HPDE6-E6E7 (cell line): Measurements from ENCODE around the gene RGL4.

Source experiments
- DNase-seq: peaks from one replicate; pipeline ENCODE4 v3.0.0; 2011; ENCODE audit warnings: missing footprints; ENCODE audit errors: extremely low spot score

RGL4 gene

DNA sequence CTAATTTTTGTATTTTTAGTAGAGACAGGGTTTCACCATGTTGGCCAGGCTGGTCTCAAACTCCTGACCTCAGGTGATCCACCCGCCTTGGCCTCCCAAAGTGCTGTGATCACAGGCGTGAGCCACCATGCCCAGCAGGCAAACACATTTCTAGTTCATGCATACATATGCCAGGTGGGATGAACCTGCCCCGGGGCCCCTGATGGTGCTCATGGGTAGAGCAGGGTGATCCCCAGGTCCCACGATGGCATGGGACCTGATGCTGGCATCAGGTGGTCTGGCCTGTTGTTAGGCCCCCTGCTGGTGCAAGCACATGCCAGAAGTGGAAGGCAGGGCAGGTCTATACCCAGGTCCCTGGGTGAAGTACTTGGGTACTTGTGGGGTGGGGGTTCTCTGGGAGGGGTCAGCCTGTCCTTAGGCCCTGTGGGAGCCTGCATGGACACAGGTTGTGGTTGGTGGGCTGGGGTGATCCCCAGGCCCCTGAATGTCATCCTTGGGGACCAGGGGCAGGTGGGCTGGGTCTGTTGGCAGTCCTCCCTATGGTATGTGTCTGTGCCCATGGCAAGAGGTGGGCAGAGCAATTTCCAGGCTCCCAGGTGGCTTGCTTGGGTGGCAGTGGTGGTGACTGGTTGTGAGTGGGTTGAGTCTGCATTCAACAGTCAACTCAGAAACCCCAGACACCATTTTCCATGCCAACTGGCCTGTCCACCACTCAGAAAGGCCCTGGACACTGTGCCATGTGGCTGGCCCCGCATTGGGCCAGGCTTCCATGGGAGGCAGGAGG, 9.6 kb upstream of the RGL4 start:
- DNase-seq, result no peak

DNA sequence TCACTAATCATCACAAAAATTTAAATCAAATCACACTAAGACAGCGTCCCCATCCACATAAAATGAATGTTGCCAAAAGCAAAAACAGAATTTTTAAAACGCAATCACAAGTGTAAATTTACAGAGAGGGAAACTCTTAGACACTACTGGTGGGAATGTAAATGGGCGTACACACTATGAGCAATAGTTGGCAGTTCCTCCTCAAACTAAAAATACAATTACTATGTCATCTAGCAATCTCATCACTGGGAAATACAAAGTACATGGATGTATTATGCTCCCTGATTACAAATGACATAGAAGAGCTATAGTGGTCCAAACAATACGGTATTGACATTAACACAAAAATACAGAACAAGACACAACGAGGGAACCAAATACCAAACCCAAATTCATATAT, 8.7 kb upstream of the RGL4 start:
- no peak for DNase-seq

DNA sequence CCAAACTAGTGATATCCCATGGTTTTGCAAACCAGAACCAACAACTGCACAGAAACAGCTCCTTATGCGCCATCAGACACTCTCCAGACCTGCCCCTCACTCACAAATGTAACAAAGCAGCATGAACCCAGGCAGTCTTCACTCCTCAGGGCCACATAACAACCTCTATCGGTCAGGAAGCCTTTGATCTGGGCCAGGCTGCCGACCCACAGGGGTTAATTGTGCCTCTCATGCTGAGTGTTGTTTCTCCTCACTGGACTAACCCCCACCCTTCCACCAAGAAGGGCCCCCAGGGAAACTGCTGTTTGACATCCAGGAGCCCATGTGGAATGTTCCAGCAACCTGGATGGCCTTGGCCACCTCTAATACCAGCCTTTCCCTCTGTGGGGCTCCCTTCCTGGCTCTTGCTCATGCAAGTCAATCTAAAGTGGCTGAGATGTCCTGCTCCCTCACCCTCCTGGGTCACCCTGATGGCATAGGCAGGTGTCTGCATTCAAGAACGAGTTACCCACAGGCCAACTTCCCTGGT, 7.9 kb upstream of the RGL4 start:
- DNase-seq, result no peak

DNA sequence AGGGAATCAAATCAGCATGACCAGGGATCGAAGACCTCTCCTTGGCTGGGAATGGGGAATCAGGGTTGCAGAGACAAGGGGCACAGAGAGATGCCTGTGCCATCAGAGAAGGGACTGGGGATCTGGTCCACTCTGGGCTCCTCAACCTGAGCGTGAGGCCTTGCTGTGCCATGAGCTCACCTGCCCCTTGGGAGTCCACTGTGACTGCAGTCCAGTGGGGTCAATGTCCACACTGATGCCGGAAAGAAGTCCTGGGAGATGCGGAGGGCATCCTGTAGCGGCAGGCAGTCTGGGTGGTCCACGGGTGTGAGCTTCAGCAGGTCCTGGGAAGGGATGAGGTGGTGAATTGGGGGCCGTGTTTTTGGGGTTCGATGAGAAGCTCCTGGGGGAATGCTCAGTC, 7.3 kb upstream of the RGL4 start:
- DNase-seq, result no peak

DNA sequence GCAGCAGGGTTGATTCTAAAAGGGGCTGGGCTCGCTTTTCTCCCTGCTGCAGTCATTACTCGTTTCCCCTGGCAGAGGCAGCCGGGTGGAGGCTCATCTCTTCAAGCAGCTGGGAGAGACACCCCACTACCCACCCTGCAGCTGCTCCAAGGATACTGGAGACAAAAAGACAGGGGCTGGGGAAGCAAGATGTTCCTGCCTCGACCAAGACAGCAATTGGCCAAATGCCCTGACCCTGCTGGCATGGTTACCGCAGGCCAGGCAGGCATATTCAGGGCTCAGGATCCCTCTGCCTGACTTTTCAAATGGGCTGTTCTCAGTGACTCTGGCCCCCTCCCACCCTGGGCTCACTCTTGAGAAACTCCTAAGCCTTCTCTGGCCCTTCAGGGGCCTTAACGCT, 6.8 kb upstream of the RGL4 start:
- no peak for DNase-seq

DNA sequence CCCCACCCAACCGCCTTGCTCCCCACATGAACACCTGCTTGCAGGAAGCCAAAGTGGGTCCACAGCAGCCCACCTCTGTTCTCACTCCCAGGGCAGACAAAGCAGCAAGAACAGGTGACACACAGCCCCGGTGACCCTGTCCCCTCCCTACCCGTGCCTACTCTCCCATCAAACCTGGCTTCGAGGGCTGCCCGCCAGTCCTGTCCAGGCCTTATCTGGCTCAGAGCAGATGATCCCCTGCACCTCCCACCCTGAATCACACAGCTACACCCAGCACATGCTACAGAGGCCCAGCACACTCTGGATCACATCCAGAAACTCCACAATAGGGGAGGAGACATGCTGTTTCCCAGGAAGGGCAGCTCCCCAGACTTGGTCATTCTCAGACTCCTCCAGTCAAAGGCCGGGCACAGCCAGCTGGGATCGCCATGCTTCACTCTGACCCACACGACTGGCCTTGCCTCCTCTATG, 6.2 kb upstream of the RGL4 start:
- DNase-seq, result no peak

DNA sequence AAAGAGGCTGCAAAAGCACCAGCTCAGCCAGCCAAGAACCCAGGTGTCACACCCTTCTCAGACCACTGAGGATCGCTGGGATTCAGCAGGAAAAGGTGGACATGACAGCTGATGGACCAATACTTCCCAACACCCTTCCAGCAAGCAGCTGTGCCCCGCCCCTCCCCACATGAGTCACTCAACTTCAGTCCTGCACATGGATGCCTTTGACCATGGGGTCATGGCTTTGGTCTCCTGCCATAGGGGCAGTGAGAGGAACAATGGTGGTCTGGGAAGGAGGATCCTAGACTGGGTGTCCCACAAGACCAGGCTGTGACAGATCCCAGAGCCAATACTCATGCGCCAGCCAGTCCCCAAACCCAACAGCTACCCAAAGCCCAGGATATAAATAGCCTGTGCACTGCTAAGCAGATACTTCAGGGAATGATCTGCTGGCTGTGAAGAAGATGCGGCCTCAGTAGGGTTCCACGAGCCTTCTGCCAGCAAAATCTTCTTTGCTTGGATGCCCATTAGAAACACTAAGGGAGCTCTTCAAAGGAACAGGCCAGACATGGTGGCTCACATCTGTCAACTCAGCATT, 5.5 kb upstream of the RGL4 start:
- DNase-seq, result no peak

DNA sequence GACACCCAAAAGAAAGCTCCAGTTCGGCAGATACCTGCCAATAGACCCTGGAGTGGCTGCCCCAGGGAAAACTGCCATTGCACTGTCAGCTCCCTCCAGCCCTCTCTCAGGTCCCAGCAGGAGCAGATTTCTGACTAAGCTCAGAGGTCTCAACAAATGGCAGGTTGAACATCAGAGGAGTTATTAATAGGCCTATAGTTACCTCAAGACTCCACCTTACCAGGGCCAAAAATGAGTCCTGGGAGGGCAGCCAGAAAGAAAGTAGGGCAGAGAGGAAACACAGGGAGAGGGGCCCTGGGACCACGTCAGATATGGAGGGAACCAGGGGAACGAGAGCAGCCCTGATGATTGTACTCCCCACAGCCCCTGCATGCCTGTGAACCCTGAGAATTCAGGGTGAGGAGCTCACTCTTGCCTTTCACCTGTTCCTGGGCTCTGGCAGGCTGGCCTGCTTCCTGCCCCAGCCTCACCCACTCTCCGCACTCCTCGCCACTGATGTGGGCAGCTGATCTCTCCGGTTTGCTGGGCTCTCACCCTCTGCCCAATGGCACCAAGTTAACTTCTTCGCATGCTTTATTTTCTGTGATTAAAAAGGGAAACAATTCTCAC, 4.3 kb upstream of the RGL4 start:
- DNase-seq, result no peak

DNA sequence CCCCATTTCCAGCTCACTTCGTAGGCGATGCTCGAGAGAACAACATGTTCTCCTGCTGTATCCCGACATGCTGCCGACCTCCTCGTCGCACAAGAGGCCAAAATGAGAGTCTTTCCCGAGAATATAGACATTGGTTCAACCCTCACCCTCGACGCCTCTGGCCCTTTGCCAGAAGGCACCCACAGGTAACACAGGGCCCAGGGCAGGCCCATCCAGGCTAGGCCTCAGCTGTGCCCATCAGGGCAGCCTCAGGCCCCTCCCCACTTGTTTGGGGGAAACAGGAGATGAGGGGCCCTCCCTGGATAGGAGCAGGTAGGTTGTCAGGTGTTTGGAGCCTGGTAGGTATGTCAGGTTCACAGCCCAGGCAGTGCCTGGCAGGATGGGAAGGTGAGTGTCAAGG, 2.7 kb upstream of the RGL4 start:
- no peak for DNase-seq

DNA sequence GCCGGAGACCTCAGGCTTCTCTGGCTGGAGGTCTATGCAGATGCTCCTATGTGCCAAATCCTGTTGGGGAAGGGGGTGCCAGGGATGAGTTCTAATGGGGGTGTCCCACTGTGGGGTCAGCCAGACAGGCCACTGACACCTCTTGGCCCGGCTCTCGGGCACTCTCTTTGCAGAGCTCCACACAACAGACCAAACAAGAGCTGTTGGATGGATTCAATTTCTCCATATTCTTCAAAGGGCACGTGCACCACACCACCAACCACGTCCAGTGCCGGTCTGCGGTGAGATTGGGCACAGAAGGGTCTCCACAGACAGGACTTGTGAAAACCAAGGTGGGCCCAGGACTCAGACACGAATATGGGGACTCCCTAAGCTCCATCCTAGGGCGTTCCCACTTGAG, 2.2 kb upstream of the RGL4 start:
- no peak for DNase-seq

DNA sequence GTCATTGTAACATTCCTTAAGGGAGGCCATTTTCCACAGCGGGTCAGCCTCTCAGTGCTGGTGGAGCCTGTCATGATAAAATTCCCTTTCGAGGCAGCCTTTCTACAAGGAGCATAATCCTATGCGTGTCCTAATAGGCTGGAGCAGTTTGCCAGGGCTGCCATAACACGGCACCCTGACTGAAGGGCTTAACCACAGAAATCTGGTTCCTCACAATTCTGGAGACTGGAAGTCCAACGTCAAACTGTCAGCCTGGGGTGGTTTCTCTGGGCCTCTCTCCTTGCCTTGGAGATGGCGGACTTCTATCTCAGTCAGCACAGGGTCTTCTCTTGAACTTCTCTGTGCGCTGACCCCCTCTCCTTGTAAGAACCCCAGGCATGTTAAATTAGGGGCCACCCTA, 1.4 kb upstream of the RGL4 start:
- no peak for DNase-seq

DNA sequence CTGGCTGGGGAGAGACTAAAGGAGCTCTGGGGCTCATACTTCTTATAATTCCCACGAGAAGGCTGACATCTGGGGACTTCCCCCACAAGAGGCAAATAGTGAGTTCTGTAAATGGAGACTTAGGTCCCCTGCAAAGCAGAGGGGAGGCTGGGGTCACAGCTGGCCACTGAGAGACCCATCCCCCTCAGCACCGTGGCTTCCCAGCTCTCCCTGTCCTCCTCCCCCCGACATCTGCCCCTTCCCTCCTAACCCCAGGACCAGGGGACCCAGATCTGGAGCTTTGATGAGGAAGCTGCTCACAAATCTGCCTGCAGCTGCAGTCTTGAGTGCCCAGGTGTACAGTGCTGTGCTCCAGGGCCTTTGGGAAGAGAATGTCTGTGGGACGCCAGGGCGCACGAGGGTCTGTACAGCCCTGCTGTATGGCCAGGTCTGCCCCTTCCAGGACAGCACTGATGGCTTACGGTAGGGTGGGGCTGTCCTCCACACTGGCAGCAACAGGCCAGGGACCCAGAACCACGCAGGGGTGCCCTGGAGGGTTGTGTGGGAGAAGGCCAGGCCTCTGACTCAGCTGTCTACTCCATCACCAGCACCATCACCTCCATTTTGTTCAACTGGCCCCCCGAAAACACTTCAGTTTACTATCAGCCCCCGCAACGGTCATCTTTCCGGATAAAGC, 1.1 kb downstream of the RGL4 start:
- DNase-seq, result no peak

DNA sequence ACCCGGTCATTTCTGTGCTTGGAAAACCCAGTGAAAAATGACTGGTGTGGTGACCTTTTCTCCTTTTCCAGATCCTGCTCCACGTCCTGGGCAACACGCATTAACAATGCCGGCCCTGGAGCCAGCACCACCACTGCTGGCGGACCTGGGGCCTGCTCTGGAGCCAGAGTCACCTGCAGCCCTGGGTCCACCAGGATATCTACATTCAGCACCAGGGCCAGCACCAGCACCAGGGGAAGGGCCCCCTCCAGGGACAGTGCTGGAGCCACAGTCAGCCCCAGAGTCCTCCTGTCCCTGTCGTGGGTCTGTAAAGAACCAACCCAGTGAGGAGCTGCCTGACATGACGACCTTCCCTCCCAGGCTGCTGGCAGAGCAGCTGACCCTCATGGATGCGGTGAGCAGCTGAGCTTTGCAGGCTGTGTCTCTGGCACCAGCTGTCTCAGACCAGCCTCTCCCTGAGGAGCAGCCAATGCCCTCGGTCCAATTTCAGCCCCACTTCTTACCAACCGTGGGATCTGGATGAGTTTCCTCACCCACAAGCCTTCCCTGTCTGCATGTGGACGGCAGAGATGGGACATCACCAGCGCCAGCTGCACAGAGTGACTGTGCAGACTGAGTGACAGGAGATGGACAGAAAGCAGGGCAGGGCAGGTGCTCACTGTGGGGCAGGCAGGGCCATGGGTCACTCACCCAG, 1.9 kb downstream of the RGL4 start:
- DNase-seq, result no peak

DNA sequence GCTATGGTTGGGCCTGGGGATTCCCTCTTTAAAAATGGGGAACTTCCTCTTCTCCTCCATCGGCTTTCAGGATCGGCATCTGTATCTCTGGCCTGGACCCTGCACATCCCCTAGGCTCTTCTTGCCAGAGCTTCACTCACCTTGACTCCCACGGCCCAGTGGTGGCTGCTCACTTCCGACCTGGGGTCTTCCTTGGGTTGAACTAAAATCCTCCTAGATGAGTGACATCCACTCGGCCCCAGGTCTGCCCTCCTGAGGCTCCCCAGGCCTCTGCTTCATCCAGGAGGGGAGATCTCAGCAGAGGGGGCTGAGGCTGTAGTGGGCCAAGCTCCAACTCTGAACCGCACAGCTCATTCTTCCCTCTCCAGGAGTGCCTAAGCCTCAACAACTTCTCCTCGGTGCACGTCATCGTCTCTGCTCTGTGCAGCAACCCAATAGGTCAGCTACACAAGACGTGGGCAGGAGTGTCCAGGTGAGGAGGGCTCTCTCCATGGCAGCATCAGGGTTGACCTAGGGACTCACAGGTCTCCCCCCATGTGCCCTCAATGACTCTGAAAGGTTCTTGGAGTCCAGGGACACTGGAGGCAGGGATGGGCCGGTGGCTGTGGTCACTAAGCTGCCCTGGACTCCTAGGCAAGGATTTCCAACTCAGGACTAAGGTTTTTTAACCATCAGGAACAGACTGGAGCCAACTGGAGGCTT, 3.3 kb downstream of the RGL4 start:
- DNase-seq, result no peak

DNA sequence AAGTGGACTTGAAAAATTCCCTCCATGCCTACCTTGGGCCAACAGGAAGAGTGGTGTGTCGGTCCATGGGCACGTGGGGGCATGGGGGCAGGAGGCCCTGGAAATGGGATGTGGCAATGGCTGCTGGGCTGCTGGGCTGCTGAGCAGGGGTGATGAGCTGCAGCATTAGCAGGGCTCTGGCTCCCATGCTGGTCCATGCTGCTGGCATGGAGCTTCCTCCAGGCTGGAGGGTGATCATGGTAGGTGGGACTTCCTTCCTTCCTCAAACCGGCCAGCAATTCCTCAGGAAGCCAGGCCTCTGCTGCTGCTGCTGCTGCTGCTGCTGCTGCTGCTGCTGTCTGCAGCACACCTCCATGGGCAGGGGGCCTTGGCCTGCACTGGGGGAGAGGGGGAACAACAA, 4.3 kb downstream of the RGL4 start:
- DNase-seq, result no peak

DNA sequence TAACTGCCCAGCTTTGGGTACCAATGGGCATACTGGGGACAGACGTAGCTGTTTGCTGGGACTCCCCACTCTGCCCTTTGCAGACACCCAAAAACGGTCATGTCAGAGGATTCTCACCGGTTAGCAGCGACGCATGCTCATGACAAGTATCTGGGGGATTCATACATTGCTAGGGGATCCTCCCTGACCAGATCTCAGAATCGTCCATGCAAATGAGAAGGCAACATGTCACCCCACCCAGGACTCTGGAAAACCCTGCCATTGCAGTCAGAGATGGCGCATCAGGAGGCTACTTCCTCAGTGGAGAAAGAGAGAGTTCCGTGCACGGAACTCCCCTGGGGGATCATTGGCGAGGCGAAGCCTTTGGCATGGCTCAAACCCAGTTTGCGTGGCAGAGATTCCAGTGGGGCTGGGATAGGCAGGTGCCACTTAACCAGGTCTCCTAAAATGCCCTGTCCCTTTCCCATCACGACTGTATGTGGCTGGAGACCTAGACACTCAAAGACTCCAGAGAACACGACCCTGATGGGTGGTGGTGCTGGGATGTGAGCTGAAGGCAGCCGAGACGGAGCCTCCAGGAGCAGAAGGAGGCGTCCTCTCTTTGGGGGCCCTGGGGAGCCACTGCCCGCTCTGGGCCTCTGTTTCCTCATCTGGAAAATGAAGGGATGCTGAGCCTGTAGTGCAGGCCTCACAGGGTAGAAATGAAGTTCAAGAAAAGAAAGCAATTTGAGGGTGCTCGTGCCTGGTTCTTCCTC, 4.9 kb downstream of the RGL4 start:
- DNase-seq, result no peak

DNA sequence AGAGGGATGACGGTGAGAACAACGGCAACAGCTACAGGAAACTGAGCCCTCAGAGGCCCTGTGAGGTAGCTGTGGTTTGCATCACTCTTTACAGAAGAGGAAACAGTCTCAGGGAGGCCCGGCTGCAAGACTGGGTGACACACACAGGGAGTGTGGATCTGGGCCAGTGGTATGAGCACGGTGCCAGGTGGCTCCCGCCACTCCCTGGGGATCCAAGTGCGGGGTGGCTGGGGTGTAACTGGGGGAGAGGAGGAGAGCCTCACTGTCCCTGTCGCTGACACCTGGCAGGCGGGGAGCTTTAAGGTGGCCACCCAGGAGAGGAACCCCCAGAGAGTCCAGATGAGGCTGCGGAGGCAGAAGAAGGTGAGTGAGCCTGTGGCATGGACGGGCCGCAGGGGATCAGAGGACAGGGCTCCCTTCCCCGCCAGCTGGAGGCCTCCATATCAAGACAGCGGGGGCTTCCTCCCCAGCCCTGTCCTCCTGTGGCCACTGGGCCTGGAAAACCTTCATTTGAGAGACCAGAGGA, 5.6 kb downstream of the RGL4 start:
- DNase-seq, result no peak

DNA sequence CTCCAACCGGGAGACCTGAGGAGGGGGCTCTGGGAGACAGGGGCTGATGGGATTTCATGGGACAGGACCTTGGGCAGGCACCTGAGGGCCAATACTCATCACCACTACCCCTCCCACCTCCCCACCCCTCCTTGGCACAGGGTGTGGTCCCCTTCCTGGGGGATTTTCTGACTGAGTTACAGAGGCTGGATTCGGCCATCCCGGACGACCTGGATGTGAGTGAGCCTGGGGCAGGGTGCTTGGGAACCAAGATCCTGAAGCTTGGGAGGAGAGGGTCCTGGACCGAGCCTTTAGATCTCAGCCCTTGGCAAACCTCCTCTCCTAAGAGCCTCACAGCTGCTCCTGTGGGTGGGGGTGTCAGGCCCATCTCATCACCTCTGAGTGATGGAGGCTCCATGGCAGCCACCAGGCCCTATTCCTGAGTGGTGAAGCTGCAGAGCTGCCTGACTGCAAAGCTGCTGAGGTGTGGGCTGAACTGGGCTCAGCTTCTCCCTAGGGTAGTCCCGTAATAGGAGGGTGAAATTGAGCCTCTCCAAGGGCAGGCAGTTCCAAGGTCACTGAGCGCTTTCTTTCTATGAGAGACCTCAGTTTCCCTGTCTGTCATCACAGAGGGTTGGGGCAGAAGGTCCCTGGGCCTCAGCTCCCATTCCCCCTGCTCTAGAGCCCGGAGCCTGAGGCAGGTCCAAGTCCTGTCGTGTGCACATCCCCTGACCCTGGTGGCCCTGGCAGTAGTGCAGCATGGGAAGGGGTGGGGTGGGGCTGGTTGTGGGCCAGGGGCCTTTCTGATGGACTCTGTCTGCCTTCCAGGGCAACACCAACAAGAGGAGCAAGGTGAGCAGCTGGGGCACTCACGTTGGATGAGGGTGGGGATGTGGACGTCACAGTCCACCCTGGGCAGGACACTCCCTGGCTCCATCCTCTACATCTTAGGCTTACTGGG, 6.5 kb downstream of the RGL4 start:
- no peak for DNase-seq

DNA sequence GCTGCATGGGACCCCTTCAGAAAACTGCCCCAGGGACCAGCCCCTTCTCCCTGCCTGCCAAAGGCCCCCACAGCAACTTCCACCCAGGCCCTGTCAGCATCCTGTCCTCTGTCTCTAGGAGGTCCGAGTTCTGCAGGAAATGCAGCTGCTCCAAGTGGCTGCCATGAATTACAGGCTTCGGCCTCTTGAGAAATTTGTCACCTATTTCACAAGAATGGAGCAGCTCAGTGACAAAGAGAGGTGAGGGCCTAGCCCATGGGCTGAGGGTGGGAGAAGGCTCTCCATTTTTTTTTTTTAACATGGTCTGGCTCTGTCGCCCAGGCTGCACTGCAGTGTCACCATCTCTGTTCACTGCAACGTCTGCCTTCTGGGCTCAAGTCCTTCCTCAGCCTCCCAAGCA, 7.3 kb downstream of the RGL4 start:
- no peak for DNase-seq
